Thyroid gland (tissue), 4 donors: ENCODE results near the gene TRIM46. TPM values are rescaled to one million over a fixed set of nuclear protein-coding genes. Genes with fewer than 3 reads are reported as not detected.
"Not testable (repeated sequence)": the region's sequence is repeated elsewhere in the genome, so short reads cannot be mapped to it uniquely, and the experiment has no call there.

Source experiments
- DNase-seq, 2 donors: peaks; one replicate each; pipeline ENCODE4 v3.0.0-alpha.2; 2019
- H3K27ac ChIP-seq, 3 donors: fragments of 200-600 bp; sonication (generic); 1 replicate in 2 of 3; 2 replicates in 1 of 3; pipeline ENCODE4 v1.5.1; 2016 to 2019; ENCODE audit warnings: mild to moderate bottlenecking in 1 of 3, moderate library complexity in 1 of 3
- H3K27me3 ChIP-seq: fragments of 200-600 bp; sonication (generic); one replicate; pipeline ENCODE4 v1.5.1; 2019
- H3K36me3 ChIP-seq, 2 donors: fragments of 200-600 bp; sonication (generic); one replicate each; pipeline ENCODE4 v1.5.1; 2016 to 2019
- H3K4me1 ChIP-seq, 2 donors: fragments of 200-600 bp; sonication (generic); one replicate each; pipeline ENCODE4 v1.5.1; 2017 to 2019
- H3K4me3 ChIP-seq, 3 donors: fragments of 200-600 bp; sonication (generic); replicated peaks in 1 of 3; 1 replicate in 2 of 3; 2 replicates in 1 of 3; pipeline ENCODE4 v1.5.1; 2016; ENCODE audit warnings: mild to moderate bottlenecking in 1 of 3
- H3K9me3 ChIP-seq: fragments of 200-600 bp; sonication (generic); one replicate; pipeline ENCODE4 v1.5.1; 2017
- POLR2A ChIP-seq, 2 donors: fragments of 450-650 bp; IDR thresholded peaks; one replicate each; pipeline ENCODE4 v1.6.1; 2017; ENCODE audit warnings: antibody characterized with exemption in 2 of 2, mild to moderate bottlenecking in 2 of 2, moderate library complexity in 1 of 2
- WGBS, 2 donors: methylation state at CpG; one replicate each; pipeline ENCODE4 v1.1.5; 2017; 5-methylcytosine and 5-hydroxymethylcytosine counted together
- intact Hi-C: fragments of 100-400 bp; cut with DNase I; formaldehyde crosslinking; loops from one replicate; pipeline ENCODE4 v1.15.1; 2023
- microRNA counts, 2 donors: library from miRNA; unstranded; fragments of <30 nt; microRNA quantifications; one replicate each; lab custom pipeline; 2016 to 2017
- small RNA-seq: library from RNA; depleted of rRNA; stranded (forward); fragments of <200 nt; gene quantifications from one replicate; pipeline ENCODE3, GENCODE V24; 2016
- total RNA-seq, 4 donors: library from RNA; depleted of rRNA; stranded (reverse); fragments of >200 nt; gene quantifications; one replicate each; pipeline ENCODE4 v1.2.3, GENCODE V29; 2016
- TF ChIP-seq, protein P1 (sequence below), 6 experiments: fragments of 200-600 bp in 3 of 6; fragments of 450-650 bp in 3 of 6; sonication (generic) in 3 of 6; IDR thresholded peaks; one replicate each; pipeline ENCODE4 v1.5.1; 2016 to 2019; ENCODE audit warnings: antibody characterized with exemption in 6 of 6, mild to moderate bottlenecking in 2 of 6, inconsistent platforms in 1 of 6, moderate library complexity in 1 of 6

TRIM46 gene
- total RNA-seq, 4 donors from 2014 or later = 0.45 TPM; not detected in 3

DNA sequence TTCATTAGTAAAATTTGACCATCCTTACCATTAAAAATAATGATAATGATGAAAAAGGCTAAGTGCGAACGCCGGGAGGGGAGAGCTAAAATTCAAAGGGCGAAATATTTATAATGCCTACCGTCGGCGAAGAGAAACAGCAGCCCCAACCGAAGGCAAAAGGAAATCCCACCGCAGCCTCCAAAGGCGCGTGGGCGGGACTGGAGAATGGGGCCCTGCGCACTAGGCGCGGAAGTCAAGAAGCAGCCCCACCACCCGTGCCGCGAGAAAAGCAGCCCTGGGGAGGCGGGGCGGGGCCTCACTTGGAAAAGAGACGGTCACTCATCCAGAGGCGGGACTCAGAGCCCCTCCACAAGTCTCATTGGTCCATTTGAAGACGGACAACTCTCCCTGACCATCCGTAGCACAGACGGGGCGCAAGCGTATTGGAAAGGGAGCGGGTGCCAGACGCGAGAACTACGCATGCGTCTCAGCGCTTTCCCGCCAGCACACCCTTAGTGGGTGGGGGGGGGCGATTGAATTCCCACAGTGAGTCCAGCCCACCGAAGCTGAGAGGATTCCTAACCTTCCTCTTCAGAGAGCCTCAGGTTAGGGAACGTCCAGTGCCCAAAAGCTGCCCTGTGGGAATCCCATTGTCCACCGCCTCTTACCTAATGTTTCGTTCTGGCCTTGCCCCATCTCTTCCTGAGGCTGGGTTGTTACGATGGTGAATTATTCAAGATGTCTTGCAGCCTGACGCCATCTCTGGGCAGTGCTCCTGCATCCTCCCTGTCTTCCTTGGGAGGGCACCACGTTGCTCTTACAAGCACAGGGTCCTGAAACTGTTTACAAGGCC is 53.8 kb downstream of the TRIM46 start:
- DNase-seq = peak; percentile 98 to 99
- Histone ChIP-seq H3K27me3 (no peaks in the 10 kb centered on the region), H3K36me3 (no peaks in the 10 kb centered on the region), H3K4me3 (peak overlapping the region; percentile 12 to 32 (median 20)), H3K4me1 (peaks cover 25 to 38% of the 10 kb centered on the region in 2 donors), H3K27ac (peak overlapping the region; percentile 77 to 87 (median 83)), H3K9me3 (no peaks in the 10 kb centered on the region)
- intact Hi-C loops = no loop called here
- TF ChIP-seq, protein P1, sequence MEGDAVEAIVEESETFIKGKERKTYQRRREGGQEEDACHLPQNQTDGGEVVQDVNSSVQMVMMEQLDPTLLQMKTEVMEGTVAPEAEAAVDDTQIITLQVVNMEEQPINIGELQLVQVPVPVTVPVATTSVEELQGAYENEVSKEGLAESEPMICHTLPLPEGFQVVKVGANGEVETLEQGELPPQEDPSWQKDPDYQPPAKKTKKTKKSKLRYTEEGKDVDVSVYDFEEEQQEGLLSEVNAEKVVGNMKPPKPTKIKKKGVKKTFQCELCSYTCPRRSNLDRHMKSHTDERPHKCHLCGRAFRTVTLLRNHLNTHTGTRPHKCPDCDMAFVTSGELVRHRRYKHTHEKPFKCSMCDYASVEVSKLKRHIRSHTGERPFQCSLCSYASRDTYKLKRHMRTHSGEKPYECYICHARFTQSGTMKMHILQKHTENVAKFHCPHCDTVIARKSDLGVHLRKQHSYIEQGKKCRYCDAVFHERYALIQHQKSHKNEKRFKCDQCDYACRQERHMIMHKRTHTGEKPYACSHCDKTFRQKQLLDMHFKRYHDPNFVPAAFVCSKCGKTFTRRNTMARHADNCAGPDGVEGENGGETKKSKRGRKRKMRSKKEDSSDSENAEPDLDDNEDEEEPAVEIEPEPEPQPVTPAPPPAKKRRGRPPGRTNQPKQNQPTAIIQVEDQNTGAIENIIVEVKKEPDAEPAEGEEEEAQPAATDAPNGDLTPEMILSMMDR (IDR thresholded peaks at IDR 0.05) = no peak
- peak; percentile 20 to 82 for TF ChIP-seq POLR2A (IDR thresholded peaks at IDR 0.05)
- 1 to 2% methylated on average over 33 to 41 of the region's 42 CpGs for WGBS, 2 donors

DNA sequence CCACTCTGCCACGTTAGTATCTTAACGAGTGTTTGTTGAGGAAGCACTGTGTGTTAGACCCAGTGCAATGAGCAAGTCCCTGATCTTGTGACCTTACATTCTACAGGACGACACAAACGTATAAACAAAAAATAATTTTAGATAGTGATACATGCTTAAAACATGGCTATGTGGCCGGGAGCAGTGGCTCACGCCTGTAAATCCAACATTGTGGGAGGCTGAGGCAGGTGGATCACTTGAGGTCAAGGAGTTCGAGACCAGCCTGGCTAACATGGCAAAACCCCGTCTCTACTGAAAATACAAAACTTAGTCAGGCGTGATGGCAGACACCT is 54.4 kb downstream of the TRIM46 start:
- Histone ChIP-seq H3K27ac (peak overlapping the region; percentile 77 to 87 (median 83)), H3K27me3 (no peaks in the 10 kb centered on the region), H3K4me3 (peak overlapping the region in 1 of 3 donors; percentile 32), H3K9me3 (no peaks in the 10 kb centered on the region), H3K36me3 (no peaks in the 10 kb centered on the region), H3K4me1 (peaks cover 25 to 41% of the 10 kb centered on the region in 2 donors)
- intact Hi-C loops = no loop called here
- 42 to 60% methylated on average over 9 of the region's 9 CpGs for WGBS, 2 donors
- TF ChIP-seq, protein P1 (IDR thresholded peaks at IDR 0.05) = no peak
- no peak for TF ChIP-seq POLR2A (IDR thresholded peaks at IDR 0.05)
- no peak for DNase-seq

GRCh38 chr1:155231302-155231701 is 57.7 kb downstream of the TRIM46 start:
- H3K4me3 ChIP-seq, H3K9me3 ChIP-seq, H3K27me3 ChIP-seq, DNase-seq, H3K36me3 ChIP-seq, intact Hi-C loops: not testable (repeated sequence)
- peaks cover 8 to 21% of the 10 kb centered on the region in 2 donors for H3K4me1 ChIP-seq
- H3K27ac ChIP-seq = peak overlapping the region in 1 of 3 donors; percentile 59
- 57 to 83% methylated on average over 3 of the region's 3 CpGs for WGBS, 2 donors

GRCh38 chr1:155232001-155232978 is 58.6 kb downstream of the TRIM46 start:
- peak; percentile 75 to 77 for DNase-seq
- H3K36me3 ChIP-seq, H3K9me3 ChIP-seq, H3K4me3 ChIP-seq, H3K27me3 ChIP-seq, intact Hi-C loops: not testable (repeated sequence)
- peaks cover 0 to 15% of the 10 kb centered on the region in 2 donors for H3K4me1 ChIP-seq
- H3K27ac ChIP-seq = peak overlapping the region; percentile 17 to 59 (median 41)
- 43 to 56% methylated on average over 7 to 8 of the region's 13 CpGs for WGBS, 2 donors

DNA sequence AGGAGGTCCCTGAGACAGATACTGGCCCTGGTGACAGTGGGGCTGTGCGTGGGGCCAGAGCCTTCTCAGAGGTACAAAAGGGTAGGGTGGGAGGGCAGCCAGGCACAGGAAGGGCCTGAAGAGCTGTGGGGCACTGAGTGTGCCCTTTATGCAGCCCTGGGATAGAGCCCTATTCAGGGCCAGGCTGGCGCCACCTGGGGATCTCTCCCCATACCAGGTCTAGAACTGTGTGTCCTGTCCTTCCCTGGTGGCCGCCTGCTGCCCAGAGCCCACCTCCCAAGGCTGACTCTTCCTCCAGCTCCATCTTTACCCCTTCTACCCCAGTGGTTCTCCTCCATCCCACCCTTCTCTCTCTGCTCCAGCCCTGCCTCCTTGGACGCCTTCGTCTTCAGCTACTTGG is 59.9 kb downstream of the TRIM46 start:
- H3K27me3 ChIP-seq, intact Hi-C loops, H3K27ac ChIP-seq, H3K4me1 ChIP-seq, DNase-seq, H3K4me3 ChIP-seq, H3K36me3 ChIP-seq, H3K9me3 ChIP-seq: not testable (repeated sequence)
- WGBS, 2 donors = 100% methylated on average over 1 of the region's 5 CpGs

MicroRNA genes within 50 kb of the gene (microRNA counts, 767-probe panel; counts per million panel counts)
- microRNA hsa-miR-92b-3p (lab: Ali Mortazavi, UCI) = 0 counts per million in 2 donors

Small RNA genes within 50 kb of the gene (small RNA-seq; reads per million reads assigned to genes)
- gene HMGN2P18 = not detected

Other genes with a start within 250 kb of the TRIM46 start
- gene PMVK, start 237.1 kb upstream of the TRIM46 start, total RNA-seq = 10 to 100 TPM; 15.0 to 28.2 (median 21.2) TPM
- gene PBXIP1, start 217.8 kb upstream of the TRIM46 start, total RNA-seq = 100 to 1,000 TPM; 139 to 205 (median 181) TPM
- 10 to 100 TPM; 28.6 to 48.3 (median 42.9) TPM for gene PYGO2, start 212.1 kb upstream of the TRIM46 start, total RNA-seq
- gene SHC1, start 203.1 kb upstream of the TRIM46 start, total RNA-seq = 100 to 1,000 TPM; 108 to 168 (median 123) TPM
- 10 to 100 TPM; 14.3 to 29.5 (median 22.6) TPM for gene CKS1B, start 199.2 kb upstream of the TRIM46 start, total RNA-seq
- gene FLAD1, start 190.5 kb upstream of the TRIM46 start, total RNA-seq = 10 to 100 TPM; 24.1 to 39.3 (median 31.1) TPM
- not detected for gene LENEP, start 180.3 kb upstream of the TRIM46 start, total RNA-seq
- gene ZBTB7B, start 171.0 kb upstream of the TRIM46 start, total RNA-seq = 10 to 100 TPM; 35.7 to 89.8 (median 47.3) TPM
- 1 to 10 TPM in 1 of 4 donors, under 1 TPM in 2, not detected in 1; 0.33 to 4.2 (median 0.50) TPM for gene DCST2, start 140.1 kb upstream of the TRIM46 start, total RNA-seq
- gene DCST1, start 140.0 kb upstream of the TRIM46 start, total RNA-seq = under 1 TPM in 1 of 4 donors, not detected in 3; 0.24 TPM
- gene ADAM15, start 122.5 kb upstream of the TRIM46 start, total RNA-seq = 10 to 100 TPM; 51.3 to 75.5 (median 65.6) TPM
- 10 to 100 TPM in 2 of 4 donors, 1 to 10 TPM in 2; 7.5 to 13.1 (median 9.9) TPM for gene EFNA4, start 110.1 kb upstream of the TRIM46 start, total RNA-seq
- 1 to 10 TPM; 1.2 to 2.9 (median 2.0) TPM for gene EFNA3, start 95.0 kb upstream of the TRIM46 start, total RNA-seq
- gene EFNA1, start 46.0 kb upstream of the TRIM46 start, total RNA-seq = 100 to 1,000 TPM in 1 of 4 donors, 10 to 100 TPM in 3; 56.1 to 129 (median 83.1) TPM
- gene SLC50A1, start 38.0 kb upstream of the TRIM46 start, total RNA-seq = 10 to 100 TPM; 30.9 to 42.2 (median 32.7) TPM
- gene DPM3, start 33.3 kb upstream of the TRIM46 start, total RNA-seq = 100 to 1,000 TPM in 2 of 4 donors, 10 to 100 TPM in 2; 43.3 to 154 (median 94.8) TPM
- gene KRTCAP2, start 545 bp upstream of the TRIM46 start, total RNA-seq = 100 to 1,000 TPM in 3 of 4 donors, 10 to 100 TPM in 1; 79.8 to 263 (median 162) TPM
- 10 to 100 TPM in 3 of 4 donors, 1 to 10 TPM in 1; 8.5 to 25.7 (median 18.2) TPM for gene THBS3, start 34.0 kb downstream of the TRIM46 start, total RNA-seq
- 10 to 100 TPM; 37.9 to 75.5 (median 52.1) TPM for gene MTX1, start 34.8 kb downstream of the TRIM46 start, total RNA-seq
- 10 to 100 TPM in 1 of 4 donors, 1 to 10 TPM in 3; 5.6 to 12.0 (median 7.8) TPM for gene ENTREP3, start 81.6 kb downstream of the TRIM46 start, total RNA-seq
- gene SCAMP3, start 88.5 kb downstream of the TRIM46 start, total RNA-seq = 10 to 100 TPM; 51.9 to 73.5 (median 62.7) TPM
- 10 to 100 TPM; 40.0 to 61.6 (median 56.2) TPM for gene CLK2, start 99.7 kb downstream of the TRIM46 start, total RNA-seq
- gene HCN3, start 103.6 kb downstream of the TRIM46 start, total RNA-seq = 1 to 10 TPM; 1.5 to 2.9 (median 2.2) TPM
- not detected for gene PKLR, start 127.6 kb downstream of the TRIM46 start, total RNA-seq
- 100 to 1,000 TPM in 1 of 4 donors, 10 to 100 TPM in 3; 89.0 to 103 (median 98.9) TPM for gene FDPS, start 135.0 kb downstream of the TRIM46 start, total RNA-seq
- 10 to 100 TPM; 14.9 to 20.1 (median 16.9) TPM for gene RUSC1, start 147.0 kb downstream of the TRIM46 start, total RNA-seq